ENCODE measurements around the gene YAF2.

YAF2 gene, protein sequence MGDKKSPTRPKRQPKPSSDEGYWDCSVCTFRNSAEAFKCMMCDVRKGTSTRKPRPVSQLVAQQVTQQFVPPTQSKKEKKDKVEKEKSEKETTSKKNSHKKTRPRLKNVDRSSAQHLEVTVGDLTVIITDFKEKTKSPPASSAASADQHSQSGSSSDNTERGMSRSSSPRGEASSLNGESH

DNA sequence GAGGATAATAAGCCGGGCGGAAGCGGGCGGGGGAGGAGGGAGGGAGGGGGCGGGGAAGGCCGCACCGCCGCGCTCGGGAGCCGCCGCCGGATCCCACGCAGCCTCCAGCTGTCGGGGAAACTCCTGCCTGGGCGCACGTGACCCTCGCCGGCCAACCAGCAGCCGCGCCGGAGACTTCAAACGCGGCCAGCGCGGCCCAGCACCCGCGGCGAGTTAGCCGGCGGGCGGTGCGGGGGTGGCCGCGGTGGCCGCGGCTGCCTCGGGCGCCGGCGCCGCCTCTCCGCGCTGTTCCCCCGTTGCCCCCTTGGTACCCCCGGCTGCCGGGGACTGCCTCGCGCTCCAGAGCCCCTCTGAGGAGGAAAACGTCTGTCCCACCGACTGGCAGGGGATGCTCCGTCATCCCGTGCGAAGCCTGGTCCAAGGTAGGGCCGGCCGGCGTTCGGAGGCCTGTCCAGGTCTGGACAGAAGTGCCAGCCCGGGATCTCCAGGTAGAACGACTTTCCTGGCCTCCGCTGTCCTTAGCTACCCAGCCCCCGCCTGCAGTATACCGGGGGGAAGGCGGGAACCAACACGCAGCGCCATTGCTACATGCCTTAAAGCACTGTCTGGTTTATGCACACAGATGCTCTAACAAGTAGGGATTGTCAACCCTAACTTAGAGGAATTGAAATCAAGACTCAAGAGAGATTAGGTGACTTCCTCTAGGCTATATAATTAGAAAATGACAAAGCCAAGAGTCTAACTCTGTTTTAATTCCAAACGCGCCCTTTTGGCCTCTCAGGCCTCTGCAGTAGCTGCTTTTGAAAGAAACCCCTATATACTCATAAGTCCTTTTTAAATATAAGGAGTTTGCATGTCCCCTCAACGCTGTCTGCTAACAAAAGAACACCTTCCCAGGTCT, at the start of gene YAF2:
YAF2 (minus strand) TSS at position 9 of the 901 bp plus-strand sequence. CDS start 68 bp downstream, outside the sequence.
- peak; percentile 84 for DNase-seq (ENCODE audit: low spot score)

DNA sequence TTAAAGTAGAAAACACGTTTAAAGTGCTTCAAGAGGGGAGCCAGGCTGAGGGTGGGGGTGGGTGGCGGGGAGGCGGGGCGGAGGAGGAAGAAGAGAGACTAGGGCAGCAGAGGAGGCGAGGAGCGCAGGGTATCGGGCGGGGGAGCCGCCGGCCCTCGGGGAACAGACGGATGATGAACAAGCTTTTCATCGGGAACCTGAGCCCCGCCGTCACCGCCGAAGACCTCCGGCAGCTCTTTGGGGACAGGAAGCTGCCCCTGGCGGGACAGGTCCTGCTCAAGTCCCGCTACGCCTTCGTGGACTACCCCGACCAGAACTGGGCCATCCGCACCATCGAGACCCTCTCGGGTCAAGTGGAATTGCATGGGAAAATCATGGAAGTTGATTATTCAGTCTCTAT, 48.7 kb upstream of the YAF2 start:
- no peak for DNase-seq (ENCODE audit: low spot score)

DNA sequence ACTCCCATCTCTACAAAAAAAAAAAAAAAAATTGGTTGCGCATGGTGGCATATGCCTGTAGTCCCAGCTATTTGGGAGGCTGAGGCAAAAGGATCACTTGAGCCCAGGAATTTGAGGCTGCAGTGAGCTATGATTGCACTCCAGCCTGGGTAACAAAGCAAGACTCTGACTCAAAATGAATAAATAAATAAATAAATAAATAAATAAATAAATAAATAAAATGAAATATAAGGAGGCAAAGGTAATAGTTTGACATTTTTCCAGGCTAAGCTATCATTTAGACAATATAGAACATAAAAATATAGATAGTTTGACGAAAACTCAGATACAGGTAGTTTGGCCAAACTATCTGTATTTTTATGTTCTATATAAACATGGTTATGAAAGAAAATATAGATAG, 47.4 kb upstream of the YAF2 start:
- no peak for DNase-seq (ENCODE audit: low spot score)

DNA sequence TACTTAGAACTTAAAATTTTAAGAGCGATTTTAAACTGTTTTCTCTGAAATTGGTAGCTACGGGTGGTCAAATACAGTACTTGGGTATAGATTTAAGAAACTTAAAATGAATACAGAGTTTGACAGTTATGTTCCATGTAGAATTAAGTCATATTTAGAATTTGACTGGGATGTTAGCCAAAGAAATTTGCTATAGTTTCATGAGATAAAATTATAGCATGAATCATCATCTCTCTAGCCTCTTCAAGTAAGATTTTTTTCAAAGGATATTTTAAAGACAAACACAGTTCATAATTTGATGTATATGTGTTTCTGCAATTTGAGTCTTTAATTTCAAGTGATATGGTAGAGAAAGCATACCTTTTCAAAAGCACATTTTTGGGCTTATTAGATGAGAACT, 46.8 kb upstream of the YAF2 start:
- DNase-seq (ENCODE audit: low spot score) = no peak

DNA sequence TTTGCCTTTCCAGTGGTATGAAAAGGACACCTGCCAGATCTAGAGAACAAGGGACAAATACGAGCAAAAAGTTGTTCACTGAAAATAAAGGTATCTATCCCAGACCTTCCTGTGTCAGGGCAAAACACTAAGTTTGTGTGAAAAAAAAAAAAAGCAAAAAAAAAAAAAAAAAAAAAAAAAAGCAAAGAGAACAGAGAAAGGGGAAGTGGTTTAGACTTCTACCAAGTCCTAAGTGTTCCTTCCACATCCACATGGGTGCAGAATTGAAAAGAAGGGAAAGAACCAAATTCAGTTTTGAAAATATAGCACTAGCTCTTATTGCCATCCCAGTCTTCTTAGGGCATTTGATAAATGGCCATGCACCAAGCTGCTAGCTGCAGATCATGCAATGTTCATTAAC, 46.1 kb upstream of the YAF2 start:
- no peak for DNase-seq (ENCODE audit: low spot score)

DNA sequence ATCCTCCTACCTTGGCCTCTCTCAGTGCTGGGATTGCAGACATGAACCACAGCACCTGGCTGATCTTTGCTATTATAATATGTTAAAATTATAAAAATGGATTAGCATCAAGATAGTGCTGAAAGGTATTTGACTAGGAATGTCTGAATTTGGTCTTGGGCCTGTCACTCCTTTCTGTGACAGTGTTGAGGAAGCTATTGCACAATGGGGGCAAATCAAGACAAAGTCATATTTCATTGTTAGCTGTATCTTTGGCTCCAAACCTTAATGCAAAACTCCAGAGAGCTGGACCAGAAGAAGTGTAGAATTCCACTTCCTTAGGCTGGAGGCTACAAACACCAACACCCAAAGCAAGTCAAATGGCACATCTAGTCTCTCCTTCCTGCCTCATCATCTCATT, 45.7 kb upstream of the YAF2 start:
- no peak for DNase-seq (ENCODE audit: low spot score)

DNA sequence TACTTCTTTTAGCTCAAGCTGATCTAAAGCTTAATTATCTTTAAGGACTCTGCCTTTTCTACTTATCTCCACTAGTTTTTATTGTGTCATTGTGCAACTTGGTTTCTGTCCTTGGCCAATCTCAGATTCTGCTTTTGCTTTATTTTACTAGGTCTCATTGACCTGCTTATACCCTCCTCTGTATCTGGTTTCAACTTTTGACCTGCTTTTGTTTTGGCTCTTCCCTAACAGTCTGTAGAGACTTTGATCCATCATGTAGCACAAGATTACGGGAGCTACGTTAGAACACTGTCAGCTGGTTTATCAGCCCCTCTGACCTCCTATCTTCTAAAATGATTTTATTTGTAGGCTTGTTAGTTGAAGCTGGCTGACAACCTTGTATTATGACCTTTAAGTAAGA, 44.2 kb upstream of the YAF2 start:
- no peak for DNase-seq (ENCODE audit: low spot score)

DNA sequence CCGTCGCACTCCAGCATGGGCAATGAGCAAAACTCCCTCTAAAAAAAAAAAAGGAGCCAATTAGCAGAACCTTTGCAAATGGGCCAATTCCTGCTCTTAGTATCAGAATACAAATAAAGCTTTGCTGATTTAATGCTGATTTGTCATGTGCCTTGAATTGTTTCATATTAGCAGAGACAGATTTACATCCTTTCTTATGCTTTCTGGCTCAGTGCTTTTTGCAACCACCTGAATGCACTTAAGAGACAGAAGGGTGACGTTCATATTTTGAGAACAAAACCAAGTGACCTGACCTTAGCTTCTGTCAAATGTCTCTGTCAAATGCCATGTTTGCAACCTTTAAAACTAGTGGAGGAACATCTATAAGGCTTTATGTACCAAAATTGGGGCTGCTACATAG, 43.8 kb upstream of the YAF2 start:
- no peak for DNase-seq (ENCODE audit: low spot score)

DNA sequence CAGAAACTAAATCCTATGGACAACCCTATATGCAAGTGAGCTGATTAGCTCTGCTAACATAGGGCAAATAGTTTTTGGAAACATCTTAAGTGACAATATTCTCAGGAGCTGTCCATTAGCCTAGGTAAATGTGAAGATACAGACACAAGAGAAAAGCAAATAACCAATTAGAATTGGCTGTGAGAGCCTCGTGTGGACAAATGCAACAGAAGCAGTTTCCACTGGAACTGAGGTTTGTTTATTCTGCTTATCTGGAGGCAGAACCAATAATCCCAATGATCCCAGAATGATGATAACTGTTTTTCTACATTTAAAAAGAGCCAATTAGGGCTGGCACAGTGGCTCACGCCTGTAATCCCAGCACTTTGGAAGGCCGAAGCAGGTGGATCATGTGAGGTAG, 43.2 kb upstream of the YAF2 start:
- DNase-seq (ENCODE audit: low spot score) = no peak

DNA sequence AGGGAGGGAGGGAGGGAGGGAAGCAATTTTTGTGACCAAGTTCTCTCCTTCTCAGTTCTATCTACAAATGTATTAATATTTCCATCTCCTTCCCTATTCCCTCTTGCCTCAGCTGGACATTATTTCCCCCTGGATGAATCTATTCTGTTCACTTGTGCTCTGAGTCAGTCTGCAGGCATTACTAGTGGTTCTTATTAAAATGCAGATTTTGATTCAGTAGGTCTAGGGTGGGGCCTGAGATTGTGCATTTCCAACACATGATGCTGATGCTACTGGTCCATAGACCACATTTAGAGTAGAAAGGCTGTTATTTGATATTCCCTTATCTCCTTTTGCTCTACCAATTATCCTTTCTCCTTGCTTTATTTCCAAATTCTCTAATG, 40.1 kb upstream of the YAF2 start:
- no peak for DNase-seq (ENCODE audit: low spot score)

DNA sequence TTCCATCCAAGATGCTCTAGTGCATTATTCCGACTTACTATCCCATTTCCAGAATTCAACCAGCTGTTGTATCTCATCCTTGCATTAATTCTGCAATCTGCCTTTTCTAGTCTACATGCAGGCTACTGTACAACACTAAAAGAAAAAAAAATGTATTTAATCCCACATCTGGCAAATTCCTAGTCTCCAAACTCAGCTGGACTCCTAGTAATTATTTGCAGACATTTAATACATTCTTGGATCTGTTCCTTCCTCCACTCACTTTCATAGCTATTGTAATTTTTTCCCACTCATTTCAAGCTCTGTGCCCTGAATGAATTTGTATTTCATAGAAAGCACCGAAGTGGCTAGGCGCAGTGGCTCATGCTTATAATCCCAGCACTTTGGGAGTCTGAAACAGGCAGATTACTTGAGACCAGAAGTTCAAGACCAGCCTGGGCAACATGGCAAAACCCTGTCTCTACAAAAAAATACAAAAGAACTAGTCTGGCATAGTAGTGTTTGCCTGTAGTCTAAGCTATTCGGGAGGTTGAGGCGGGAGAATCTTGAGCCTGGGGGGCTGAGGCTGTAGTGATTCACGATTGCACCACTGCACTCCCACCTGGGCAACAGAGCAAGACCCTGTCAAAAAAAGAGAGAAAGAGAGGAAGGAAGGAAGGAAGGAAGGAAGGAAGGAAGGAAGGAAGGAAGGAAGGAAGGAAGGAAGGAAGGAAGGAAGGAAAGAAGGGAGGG, 39.5 kb upstream of the YAF2 start:
- no peak for DNase-seq (ENCODE audit: low spot score)

DNA sequence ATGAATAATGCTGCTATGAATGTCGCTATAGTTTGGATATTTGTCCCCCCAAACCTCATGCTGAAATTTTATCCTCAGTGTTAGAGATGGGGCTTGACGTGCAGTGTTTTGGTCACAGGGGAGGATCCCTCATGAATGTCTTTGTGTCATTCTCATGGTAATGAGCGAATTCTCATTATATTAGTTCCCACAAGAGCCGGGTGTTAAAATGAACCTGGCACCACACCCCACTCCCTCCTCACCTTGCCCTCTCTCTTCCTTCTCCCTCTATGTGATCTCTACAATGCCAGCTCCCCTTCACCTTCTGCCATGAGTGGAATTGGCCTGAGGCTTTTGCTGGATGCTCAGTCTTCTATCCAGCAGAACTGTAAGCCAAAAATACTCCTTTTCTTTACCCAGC, 37.5 kb upstream of the YAF2 start:
- DNase-seq (ENCODE audit: low spot score) = no peak

DNA sequence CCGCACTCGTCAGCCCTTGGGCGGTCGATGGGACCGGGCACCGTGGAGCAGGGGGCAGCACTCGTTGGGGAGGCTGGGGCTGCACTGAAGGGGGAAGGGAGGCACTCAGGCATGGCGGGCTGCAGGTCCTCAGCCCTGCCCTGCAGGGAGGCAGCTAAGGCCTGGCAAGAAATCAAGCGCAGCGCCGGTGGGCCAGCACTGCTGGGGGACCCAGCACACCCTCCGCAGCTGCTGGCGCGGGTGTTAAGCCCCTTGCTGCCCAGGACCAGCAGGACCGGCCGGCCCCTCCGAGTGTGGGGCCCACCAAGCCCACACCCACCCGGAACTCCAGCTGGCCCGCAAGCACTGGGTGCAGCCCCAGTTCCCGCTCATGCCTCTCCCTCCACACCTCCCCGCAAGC, 35.7 kb upstream of the YAF2 start:
- no peak for DNase-seq (ENCODE audit: low spot score)

DNA sequence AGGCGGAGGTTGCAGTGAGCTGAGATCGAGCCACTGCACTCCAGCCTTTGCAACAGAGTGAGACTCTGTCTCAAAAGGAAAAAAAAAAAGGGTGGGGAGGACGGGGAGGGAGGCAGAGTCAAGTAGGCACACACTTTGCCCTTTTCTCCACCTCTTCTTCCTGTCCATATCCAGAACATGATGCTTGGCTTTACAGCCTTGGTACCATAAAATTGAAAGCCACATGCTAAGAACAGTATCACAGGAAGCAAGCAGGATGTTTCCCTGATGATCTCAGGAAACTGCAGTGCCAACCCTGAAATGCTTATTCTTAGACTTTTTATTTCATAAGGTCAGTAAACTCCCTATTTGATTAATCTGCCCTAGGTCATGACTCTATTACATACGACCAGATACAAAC, 32.5 kb upstream of the YAF2 start:
- DNase-seq (ENCODE audit: low spot score) = no peak

DNA sequence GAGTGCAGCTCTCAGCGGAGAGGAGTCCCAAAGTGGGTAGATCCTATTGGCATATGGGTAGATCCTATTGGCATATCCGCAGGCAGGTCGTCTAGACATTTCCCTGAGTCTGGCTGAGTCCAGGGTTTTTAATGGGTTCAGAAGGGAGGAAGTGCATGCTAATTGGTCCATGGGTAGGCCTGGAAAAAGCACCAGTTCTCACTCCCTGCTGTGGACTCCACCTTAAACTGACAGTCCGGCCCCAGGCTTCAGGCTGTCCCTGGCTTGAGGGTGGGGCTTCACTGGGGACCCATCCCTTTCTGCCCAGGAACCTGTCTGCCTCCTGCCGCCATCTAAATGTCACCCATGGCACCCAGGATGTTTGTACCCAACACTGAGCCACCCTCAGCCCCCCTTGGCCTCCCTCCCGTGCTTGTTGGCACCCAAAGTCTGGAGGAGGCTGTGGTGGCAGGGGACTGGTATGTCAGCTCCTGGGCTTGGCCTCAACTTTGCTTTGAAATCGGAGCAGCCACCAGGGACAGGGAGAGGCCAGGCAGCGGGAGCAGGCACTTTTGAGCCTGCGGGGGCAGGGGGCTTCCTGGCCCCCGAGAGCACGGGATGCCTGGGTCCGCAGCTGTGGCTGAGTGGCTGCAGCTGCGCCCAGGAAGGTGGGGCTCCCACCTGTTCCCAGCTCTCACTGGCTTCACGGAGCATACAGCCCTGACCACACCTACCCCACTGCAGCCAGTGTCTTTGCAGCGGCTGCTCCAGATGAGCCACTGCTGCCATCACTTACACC, 29.6 kb upstream of the YAF2 start:
- DNase-seq (ENCODE audit: low spot score) = no peak

DNA sequence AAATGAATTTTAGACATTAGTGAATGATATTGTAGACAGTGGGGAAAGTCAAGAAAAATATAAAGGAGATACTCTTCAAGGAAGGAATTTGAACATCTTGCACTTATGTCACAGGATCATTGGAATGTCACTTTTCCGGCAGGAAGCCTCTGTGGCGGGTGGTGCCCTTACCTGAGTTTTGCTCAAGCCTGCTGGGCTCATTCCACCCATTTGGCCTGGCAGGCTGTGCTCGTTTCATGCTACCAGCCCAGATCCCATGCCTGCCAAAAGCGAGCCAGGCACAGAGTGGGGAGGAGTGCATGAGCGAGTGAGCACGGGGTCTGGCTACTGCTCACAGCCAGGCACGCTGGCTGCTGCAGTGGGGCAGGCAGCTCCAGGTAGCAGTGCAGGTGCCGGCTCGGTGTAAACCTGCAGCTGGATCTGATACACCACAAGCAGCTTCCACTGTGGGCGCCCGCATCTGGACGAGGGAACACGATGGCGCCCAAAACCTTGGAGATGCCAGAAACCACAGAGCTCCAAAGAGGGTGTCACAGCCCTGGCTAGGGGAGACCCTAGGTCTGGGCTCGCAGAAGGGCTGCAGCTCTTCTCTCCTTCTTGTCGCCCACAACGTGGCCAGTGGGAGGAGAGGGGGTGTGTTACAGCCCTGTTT, 28.7 kb upstream of the YAF2 start:
- no peak for DNase-seq (ENCODE audit: low spot score)

DNA sequence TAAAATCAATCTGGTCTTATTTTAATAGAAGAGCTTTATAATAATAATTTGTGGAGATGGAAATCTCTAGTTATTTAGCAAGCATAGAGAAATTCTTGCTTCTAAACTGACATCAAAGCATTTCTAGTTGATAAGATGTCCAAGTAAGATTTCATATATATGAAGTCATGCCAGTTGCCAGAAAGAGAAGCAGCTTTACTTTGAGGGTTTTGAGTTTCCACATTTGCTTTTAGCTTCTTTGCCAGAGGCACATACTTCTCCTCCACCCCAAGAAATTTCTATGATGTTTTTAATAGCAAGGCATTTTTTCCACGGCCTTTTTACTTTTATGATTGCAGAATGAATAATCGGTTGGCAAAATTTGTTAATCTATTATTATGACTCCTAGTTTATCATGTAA, 24.2 kb upstream of the YAF2 start:
- DNase-seq (ENCODE audit: low spot score) = no peak

DNA sequence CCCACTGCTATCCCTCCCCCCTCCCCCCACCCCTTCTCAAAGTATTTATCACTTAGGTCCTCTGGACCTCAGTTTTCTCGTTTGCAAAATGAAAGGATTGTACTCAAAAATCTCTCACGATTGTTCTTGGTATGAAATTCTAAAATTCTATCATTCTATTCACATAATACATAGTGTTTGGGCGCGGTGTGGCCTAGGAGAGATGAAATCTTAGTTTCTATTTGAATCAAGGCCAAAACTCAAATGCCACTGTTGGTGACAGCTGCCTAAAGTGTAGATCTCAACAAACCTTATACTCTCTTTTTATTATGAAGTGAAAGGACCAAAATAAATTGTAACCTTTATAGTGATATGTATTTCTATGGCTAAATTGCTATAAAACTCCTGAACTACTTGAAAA, 23.7 kb upstream of the YAF2 start:
- no peak for DNase-seq (ENCODE audit: low spot score)

DNA sequence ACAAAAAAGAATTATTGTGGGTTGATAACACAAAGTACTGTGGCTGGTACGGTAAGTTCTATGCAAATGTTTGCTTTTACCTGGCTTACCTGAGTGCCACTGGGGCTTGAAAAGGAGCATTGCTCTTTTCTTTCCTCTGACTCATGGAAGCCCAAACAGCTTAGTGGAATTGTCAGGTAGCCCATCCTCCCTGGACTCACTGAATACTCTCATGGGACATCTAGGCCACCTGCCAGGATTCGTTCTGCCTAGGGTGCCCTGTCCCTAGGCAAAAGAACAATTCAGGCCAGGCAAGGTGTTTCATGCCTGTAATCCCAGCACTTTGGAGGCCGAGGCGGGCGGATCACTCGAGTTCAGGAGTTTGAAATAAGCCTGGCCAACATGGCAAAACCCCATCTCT, 22.5 kb upstream of the YAF2 start:
- no peak for DNase-seq (ENCODE audit: low spot score)

DNA sequence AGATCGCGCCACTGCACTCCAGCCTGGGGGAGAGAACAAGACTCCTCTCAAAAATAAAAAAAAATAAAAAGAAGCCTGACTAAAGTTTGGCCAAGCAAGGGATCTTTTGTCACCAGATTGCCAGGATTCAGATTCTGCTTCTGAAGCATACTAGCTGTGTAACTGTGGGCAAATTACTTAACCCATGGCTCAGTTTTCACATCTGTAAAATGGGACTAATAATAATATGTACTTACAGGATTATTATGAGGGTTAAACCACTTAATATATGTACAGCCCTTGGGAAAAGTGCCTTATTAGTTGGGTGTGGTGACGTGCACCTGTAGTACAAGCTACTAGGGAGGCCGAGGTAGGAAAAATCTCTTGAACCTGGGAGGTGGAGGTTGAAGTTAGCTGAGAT, 21.7 kb upstream of the YAF2 start:
- no peak for DNase-seq (ENCODE audit: low spot score)

DNA sequence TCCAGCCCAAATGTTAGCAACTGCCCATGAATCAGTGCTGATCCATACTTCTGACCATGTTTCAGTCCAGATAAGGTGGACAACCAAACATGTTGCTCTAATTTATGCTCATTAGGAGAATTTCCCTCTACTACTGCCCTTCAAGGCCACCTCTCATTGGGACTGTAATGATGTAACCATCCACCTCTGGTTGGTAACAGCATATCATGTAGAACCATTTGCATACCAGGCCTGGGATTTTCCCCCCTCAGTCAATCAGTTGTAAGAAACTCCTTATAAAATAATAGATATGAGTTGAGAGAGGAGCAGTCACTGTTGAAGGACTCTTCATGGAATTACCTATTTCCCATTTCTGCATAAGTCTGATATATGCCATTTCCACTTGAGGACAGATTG, 17.8 kb upstream of the YAF2 start:
- DNase-seq (ENCODE audit: low spot score) = no peak
